HG02798 (cell line): ENCODE results near the gene SEPTIN6.
"Not testable (repeated sequence)": the region's sequence is repeated elsewhere in the genome, so short reads cannot be mapped to it uniquely, and the experiment has no call there.

ENCODE experiments used
- ATAC-seq: cut with Tn5 transposase; IDR thresholded peaks from one replicate; pipeline ENCODE4 v1.9.1; 2021; ENCODE audit warnings: mild to moderate bottlenecking; ENCODE audit not compliant: unreplicated experiment, poor library complexity

SEPTIN6 gene

GRCh38 chrX:119692191-119693039, 553 bp downstream of the SEPTIN6 start:
- ATAC-seq, result no peak

- ATAC-seq, result no peak
These were observed 1.8 kb downstream of the SEPTIN6 start for GRCh38 chrX:119690921-119691716.

GRCh38 chrX:119688911-119689321, 4.1 kb downstream of the SEPTIN6 start:
- no peak for ATAC-seq

- no peak for ATAC-seq
These were observed 5.1 kb downstream of the SEPTIN6 start for GRCh38 chrX:119687661-119688413.

GRCh38 chrX:119686087-119686691, 6.8 kb downstream of the SEPTIN6 start:
- peak; percentile 38 for ATAC-seq

GRCh38 chrX:119685225-119686066, 7.5 kb downstream of the SEPTIN6 start:
- peak; percentile 36 for ATAC-seq

- no peak for ATAC-seq
These were observed 8.1 kb downstream of the SEPTIN6 start for GRCh38 chrX:119684916-119685224.

GRCh38 chrX:119684312-119684711, 8.7 kb downstream of the SEPTIN6 start:
- not testable (repeated sequence) for ATAC-seq

- ATAC-seq, result peak; percentile 28
These were observed 10.7 kb downstream of the SEPTIN6 start for GRCh38 chrX:119682019-119682989.

GRCh38 chrX:119677654-119677981, 15.3 kb downstream of the SEPTIN6 start:
- no peak for ATAC-seq

GRCh38 chrX:119676949-119677653, 15.9 kb downstream of the SEPTIN6 start:
- no peak for ATAC-seq

- ATAC-seq, result no peak
These were observed 19.6 kb downstream of the SEPTIN6 start for GRCh38 chrX:119673336-119673735.

- no peak for ATAC-seq
These were observed 20.5 kb downstream of the SEPTIN6 start for GRCh38 chrX:119672426-119672825.

GRCh38 chrX:119669424-119670037, 23.4 kb downstream of the SEPTIN6 start:
- no peak for ATAC-seq

- ATAC-seq, result no peak
These were observed 25.7 kb downstream of the SEPTIN6 start for GRCh38 chrX:119667111-119667878.

- ATAC-seq, result not testable (repeated sequence)
These were observed 28.1 kb downstream of the SEPTIN6 start for GRCh38 chrX:119664877-119665276.

- ATAC-seq, result no peak
These were observed 31.5 kb downstream of the SEPTIN6 start for GRCh38 chrX:119661486-119661885.
